DND-41 (cell line): ENCODE measurements around the gene SCAMP3.

Experiments used
- ATAC-seq: fragments of 200-7000 bp; cut with Tn5 transposase; 3 replicates; pipeline ENCODE4 v1.9.1; 2021; ENCODE audit warnings: low read depth; ENCODE audit not compliant: insufficient read depth
- DNase-seq: peaks from one replicate; pipeline ENCODE4 v3.0.0-alpha.2; 2020
- H2AFZ ChIP-seq: 2 replicates; pipeline ENCODE4 v1.6.0; 2012; ENCODE audit warnings: low read depth, low read length
- H3K27ac ChIP-seq: 2 replicates; pipeline ENCODE4 v1.5.1; 2012; ENCODE audit warnings: low read length, inconsistent platforms
- H3K27me3 ChIP-seq: fragments of 200-600 bp; sonication (generic); 2 replicates; pipeline ENCODE4 v1.6.0; 2012; ENCODE audit warnings: low read length, mild to moderate bottlenecking, inconsistent platforms; ENCODE audit not compliant: insufficient read depth, poor library complexity
- H3K36me3 ChIP-seq: 2 replicates; pipeline ENCODE4 v1.5.1; 2012; ENCODE audit warnings: low read length, inconsistent platforms; ENCODE audit not compliant: insufficient read depth
- H3K4me1 ChIP-seq: 2 replicates; pipeline ENCODE4 v1.5.1; 2012; ENCODE audit warnings: mild to moderate bottlenecking, low read length; ENCODE audit not compliant: insufficient read depth
- H3K4me2 ChIP-seq: 2 replicates; pipeline ENCODE4 v1.6.0; 2012; ENCODE audit warnings: mild to moderate bottlenecking, moderate library complexity, low read length, inconsistent platforms; ENCODE audit not compliant: insufficient read depth
- H3K4me3 ChIP-seq, 2 experiments: fragments of 200-600 bp in 1 of 2; shearing (Covaris generic) in 1 of 2; 2 replicates each; pipeline ENCODE4 v1.5.1; 2012 to 2016; ENCODE audit warnings: inconsistent platforms in 2 of 2, low read length in 2 of 2, mild to moderate bottlenecking in 2 of 2, low read depth in 1 of 2, moderate library complexity in 1 of 2
- H3K79me2 ChIP-seq: 2 replicates; pipeline ENCODE4 v1.6.0; 2012; ENCODE audit warnings: low read length, inconsistent platforms; ENCODE audit not compliant: insufficient read depth
- H3K9ac ChIP-seq: 2 replicates; pipeline ENCODE4 v1.6.0; 2012; ENCODE audit warnings: low read depth, mild to moderate bottlenecking, inconsistent platforms, low read length, moderate library complexity
- H3K9me3 ChIP-seq: 2 replicates; pipeline ENCODE4 v1.5.1; 2012; ENCODE audit warnings: low read length, moderate library complexity, mild to moderate bottlenecking, inconsistent platforms; ENCODE audit not compliant: insufficient read depth, severe bottlenecking
- H4K20me1 ChIP-seq: 2 replicates; pipeline ENCODE4 v1.6.0; 2012; ENCODE audit warnings: low read length; ENCODE audit not compliant: insufficient read depth
- EZH2 ChIP-seq: IDR thresholded peaks from 3 replicates; pipeline ENCODE4 v1.6.1; 2012; ENCODE audit warnings: borderline replicate concordance, low read depth, mild to moderate bottlenecking, moderate library complexity, low read length, inconsistent platforms; ENCODE audit not compliant: severe bottlenecking
- TF ChIP-seq, protein P1 (sequence below): IDR thresholded peaks from 2 replicates; pipeline ENCODE4 v1.5.1; 2012; ENCODE audit warnings: borderline replicate concordance, low read length, moderate library complexity, mild to moderate bottlenecking; ENCODE audit not compliant: poor library complexity, severe bottlenecking; ENCODE audit errors: extremely low read depth

The SCAMP3 gene

DNA sequence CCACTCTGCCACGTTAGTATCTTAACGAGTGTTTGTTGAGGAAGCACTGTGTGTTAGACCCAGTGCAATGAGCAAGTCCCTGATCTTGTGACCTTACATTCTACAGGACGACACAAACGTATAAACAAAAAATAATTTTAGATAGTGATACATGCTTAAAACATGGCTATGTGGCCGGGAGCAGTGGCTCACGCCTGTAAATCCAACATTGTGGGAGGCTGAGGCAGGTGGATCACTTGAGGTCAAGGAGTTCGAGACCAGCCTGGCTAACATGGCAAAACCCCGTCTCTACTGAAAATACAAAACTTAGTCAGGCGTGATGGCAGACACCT, 34.1 kb downstream of the SCAMP3 start:
- TF ChIP-seq EZH2: no peak
- TF ChIP-seq, protein P1, sequence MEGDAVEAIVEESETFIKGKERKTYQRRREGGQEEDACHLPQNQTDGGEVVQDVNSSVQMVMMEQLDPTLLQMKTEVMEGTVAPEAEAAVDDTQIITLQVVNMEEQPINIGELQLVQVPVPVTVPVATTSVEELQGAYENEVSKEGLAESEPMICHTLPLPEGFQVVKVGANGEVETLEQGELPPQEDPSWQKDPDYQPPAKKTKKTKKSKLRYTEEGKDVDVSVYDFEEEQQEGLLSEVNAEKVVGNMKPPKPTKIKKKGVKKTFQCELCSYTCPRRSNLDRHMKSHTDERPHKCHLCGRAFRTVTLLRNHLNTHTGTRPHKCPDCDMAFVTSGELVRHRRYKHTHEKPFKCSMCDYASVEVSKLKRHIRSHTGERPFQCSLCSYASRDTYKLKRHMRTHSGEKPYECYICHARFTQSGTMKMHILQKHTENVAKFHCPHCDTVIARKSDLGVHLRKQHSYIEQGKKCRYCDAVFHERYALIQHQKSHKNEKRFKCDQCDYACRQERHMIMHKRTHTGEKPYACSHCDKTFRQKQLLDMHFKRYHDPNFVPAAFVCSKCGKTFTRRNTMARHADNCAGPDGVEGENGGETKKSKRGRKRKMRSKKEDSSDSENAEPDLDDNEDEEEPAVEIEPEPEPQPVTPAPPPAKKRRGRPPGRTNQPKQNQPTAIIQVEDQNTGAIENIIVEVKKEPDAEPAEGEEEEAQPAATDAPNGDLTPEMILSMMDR: no peak
- H3K27ac ChIP-seq: peak overlapping the region; percentile 94
- H3K4me1 ChIP-seq: peaks cover 25% of the 10 kb centered on the region
- peak overlapping the region; percentile 75 for H3K4me2 ChIP-seq
- peaks cover 35% of the 10 kb centered on the region for H3K79me2 ChIP-seq
- H3K9ac ChIP-seq: peak overlapping the region; percentile 74
- DNase-seq: no peak
- no peak for ATAC-seq
- peak overlapping the region; percentile 68 for H2AFZ ChIP-seq
- peaks cover 19% of the 10 kb centered on the region for H3K36me3 ChIP-seq
- H3K9me3 ChIP-seq: no peaks in the 10 kb centered on the region
- H4K20me1 ChIP-seq: no peaks in the 10 kb centered on the region; the same call in 1 of the 2 replicates
- peak overlapping the region; percentile 16 to 58; a peak in 3 of 4 replicates for H3K4me3 ChIP-seq
- H3K27me3 ChIP-seq: no peaks in the 10 kb centered on the region

DNA sequence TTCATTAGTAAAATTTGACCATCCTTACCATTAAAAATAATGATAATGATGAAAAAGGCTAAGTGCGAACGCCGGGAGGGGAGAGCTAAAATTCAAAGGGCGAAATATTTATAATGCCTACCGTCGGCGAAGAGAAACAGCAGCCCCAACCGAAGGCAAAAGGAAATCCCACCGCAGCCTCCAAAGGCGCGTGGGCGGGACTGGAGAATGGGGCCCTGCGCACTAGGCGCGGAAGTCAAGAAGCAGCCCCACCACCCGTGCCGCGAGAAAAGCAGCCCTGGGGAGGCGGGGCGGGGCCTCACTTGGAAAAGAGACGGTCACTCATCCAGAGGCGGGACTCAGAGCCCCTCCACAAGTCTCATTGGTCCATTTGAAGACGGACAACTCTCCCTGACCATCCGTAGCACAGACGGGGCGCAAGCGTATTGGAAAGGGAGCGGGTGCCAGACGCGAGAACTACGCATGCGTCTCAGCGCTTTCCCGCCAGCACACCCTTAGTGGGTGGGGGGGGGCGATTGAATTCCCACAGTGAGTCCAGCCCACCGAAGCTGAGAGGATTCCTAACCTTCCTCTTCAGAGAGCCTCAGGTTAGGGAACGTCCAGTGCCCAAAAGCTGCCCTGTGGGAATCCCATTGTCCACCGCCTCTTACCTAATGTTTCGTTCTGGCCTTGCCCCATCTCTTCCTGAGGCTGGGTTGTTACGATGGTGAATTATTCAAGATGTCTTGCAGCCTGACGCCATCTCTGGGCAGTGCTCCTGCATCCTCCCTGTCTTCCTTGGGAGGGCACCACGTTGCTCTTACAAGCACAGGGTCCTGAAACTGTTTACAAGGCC, 34.7 kb downstream of the SCAMP3 start:
- peaks cover 19% of the 10 kb centered on the region for H3K36me3 ChIP-seq
- no peaks in the 10 kb centered on the region; the same call in 1 of the 2 replicates for H4K20me1 ChIP-seq
- ATAC-seq (peak; percentile 90), DNase-seq (peak; percentile 100)
- H3K4me1 ChIP-seq: peaks cover 25% of the 10 kb centered on the region
- H3K79me2 ChIP-seq: peaks cover 35% of the 10 kb centered on the region
- H3K9me3 ChIP-seq: no peaks in the 10 kb centered on the region
- peak overlapping the region; percentile 68 for H2AFZ ChIP-seq
- peak overlapping the region; percentile 84 for H3K9ac ChIP-seq
- H3K27me3 ChIP-seq: no peaks in the 10 kb centered on the region
- H3K4me3 ChIP-seq: peak overlapping the region; percentile 61 to 78
- TF ChIP-seq, protein P1: peak; percentile 36
- TF ChIP-seq EZH2: no peak
- H3K27ac ChIP-seq: peak overlapping the region; percentile 97
- H3K4me2 ChIP-seq: peak overlapping the region; percentile 85

DNA sequence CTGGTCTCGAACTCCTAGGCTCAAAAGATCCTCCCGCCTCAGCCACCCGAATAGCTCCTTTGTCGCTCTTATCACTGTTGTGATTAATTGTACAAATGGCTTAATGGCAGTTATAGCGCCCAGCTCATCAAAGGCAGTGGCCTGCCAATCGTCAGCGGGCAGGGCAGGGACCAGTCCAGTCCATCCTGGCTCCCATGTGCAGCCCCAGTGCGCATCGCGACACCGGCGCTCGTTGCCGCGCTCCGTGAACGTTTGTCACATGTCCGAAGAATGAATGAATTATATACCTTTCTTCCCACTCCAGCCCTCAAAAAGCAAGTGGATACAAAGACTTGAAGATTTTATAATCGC, 35.3 kb downstream of the SCAMP3 start:
- Histone ChIP-seq H4K20me1 (no peaks in the 10 kb centered on the region; the same call in 1 of the 2 replicates), H3K4me1 (peaks cover 25% of the 10 kb centered on the region), H3K9ac (peak overlapping the region; percentile 84), H3K27ac (peak overlapping the region; percentile 97), H3K4me2 (peak overlapping the region; percentile 85), H3K4me3 (peak overlapping the region; percentile 61 to 78), H3K27me3 (no peaks in the 10 kb centered on the region), H3K36me3 (peaks cover 19% of the 10 kb centered on the region), H3K79me2 (peaks cover 35% of the 10 kb centered on the region), H2AFZ (peak overlapping the region; percentile 64), H3K9me3 (no peaks in the 10 kb centered on the region)
- ATAC-seq: peak; percentile 38
- DNase-seq: no peak
- TF ChIP-seq, protein P1: no peak
- no peak for TF ChIP-seq EZH2
